ENCODE measurements around the gene GAGE12J. TPM values are rescaled to one million over a fixed set of nuclear protein-coding genes. Genes with fewer than 3 reads are reported as not detected.

The GAGE12J gene
- total RNA-seq: not detected

GRCh38 chrX:49321737-49322136, at the start of gene GAGE12J:
GAGE12J (plus strand) TSS chrX:49322037; CDS start chrX:49323194, 1,157 bp downstream.

GRCh38 chrX:49303346-49303745, 18.5 kb upstream of the GAGE12J start, which contains the start of gene GAGE10:
GAGE10 (plus strand) TSS chrX:49303646; CDS start chrX:49304860, 1,214 bp downstream.

GRCh38 chrX:49331282-49331681, 9.4 kb downstream of the GAGE12J start, which contains the start of gene GAGE13:
GAGE13 (plus strand) TSS chrX:49331582; CDS start chrX:49332738, 1,156 bp downstream.

Other genes with a start within 250 kb of the GAGE12J start
- gene PRAF2, start 248.0 kb upstream of the GAGE12J start, total RNA-seq: 7.8 TPM
- gene WDR45, start 242.2 kb upstream of the GAGE12J start, total RNA-seq: 37.6 TPM
- gene GPKOW, start 198.3 kb upstream of the GAGE12J start, total RNA-seq: 20.3 TPM
- gene MAGIX, start 159.3 kb upstream of the GAGE12J start, total RNA-seq: 2.8 TPM
- 1.6 TPM for gene PLP2, start 150.1 kb upstream of the GAGE12J start, total RNA-seq
- gene PRICKLE3, start 135.7 kb upstream of the GAGE12J start, total RNA-seq: 0.31 TPM
- 121 TPM for gene SYP, start 121.8 kb upstream of the GAGE12J start, total RNA-seq
- gene CACNA1F, start 88.7 kb upstream of the GAGE12J start, total RNA-seq: not detected
- 5.3 TPM for gene CCDC22, start 86.6 kb upstream of the GAGE12J start, total RNA-seq
- not detected for gene FOXP3, start 57.3 kb upstream of the GAGE12J start, total RNA-seq
- gene PPP1R3F, start 52.2 kb upstream of the GAGE12J start, total RNA-seq: 19.1 TPM
- not detected for gene GAGE10, start 18.4 kb upstream of the GAGE12J start, total RNA-seq
- gene GAGE13, start 9.5 kb downstream of the GAGE12J start, total RNA-seq: not detected
- gene GAGE12C, start 210.1 kb downstream of the GAGE12J start, total RNA-seq: not detected
- gene GAGE12D, start 219.7 kb downstream of the GAGE12J start, total RNA-seq: not detected
- not detected for gene GAGE12E, start 229.3 kb downstream of the GAGE12J start, total RNA-seq
- not detected for gene GAGE12F, start 238.8 kb downstream of the GAGE12J start, total RNA-seq
- not detected for gene GAGE12G, start 248.4 kb downstream of the GAGE12J start, total RNA-seq